H9 (cell line): ENCODE results near the gene SSBP3. TPM values are rescaled to one million over a fixed set of nuclear protein-coding genes. Genes with fewer than 3 reads are reported as not detected.

ENCODE experiments used
- DNase-seq: peaks from one replicate; pipeline ENCODE4 v3.0.0-alpha.2; 2017
- H2AFZ ChIP-seq: one replicate; pipeline ENCODE4 v1.6.1; 2013; ENCODE audit warnings: mild to moderate bottlenecking, low read length, control low read depth, moderate library complexity
- H2AK5ac ChIP-seq: 2 replicates; pipeline ENCODE4 v1.6.1; 2013; ENCODE audit warnings: low read length, control low read depth, mixed read lengths; ENCODE audit not compliant: insufficient read length
- H2BK120ac ChIP-seq: one replicate; pipeline ENCODE4 v1.6.1; 2013; ENCODE audit warnings: low read depth, mild to moderate bottlenecking, low read length, control low read depth, inconsistent platforms; ENCODE audit not compliant: poor library complexity, severe bottlenecking
- H2BK12ac ChIP-seq: 2 replicates; pipeline ENCODE4 v1.6.1; 2013; ENCODE audit warnings: low read length, control low read depth, mixed read lengths, low read depth; ENCODE audit not compliant: insufficient read length
- H2BK15ac ChIP-seq: 2 replicates; pipeline ENCODE4 v1.6.1; 2013; ENCODE audit warnings: low read depth, low read length, control low read depth
- H2BK20ac ChIP-seq: one replicate; pipeline ENCODE4 v1.6.1; 2013; ENCODE audit warnings: low read depth, mild to moderate bottlenecking, low read length, control low read depth, inconsistent platforms; ENCODE audit not compliant: poor library complexity, severe bottlenecking
- H2BK5ac ChIP-seq: 2 replicates; pipeline ENCODE4 v1.6.1; 2013; ENCODE audit warnings: low read length, control low read depth, mixed read lengths; ENCODE audit not compliant: insufficient read length
- H3K14ac ChIP-seq: 2 replicates; pipeline ENCODE4 v1.6.1; 2013; ENCODE audit warnings: low read length, control low read depth; ENCODE audit not compliant: insufficient read depth
- H3K18ac ChIP-seq: 2 replicates; pipeline ENCODE4 v1.6.1; 2013; ENCODE audit warnings: low read depth, mild to moderate bottlenecking, mixed read lengths, low read length, control low read depth; ENCODE audit not compliant: insufficient read length
- H3K23ac ChIP-seq: 2 replicates; pipeline ENCODE4 v1.6.1; 2013; ENCODE audit warnings: low read length, control low read depth, mixed read lengths, low read depth; ENCODE audit not compliant: insufficient read length
- H3K23me2 ChIP-seq: 2 replicates; pipeline ENCODE4 v1.6.1; 2013; ENCODE audit warnings: low read depth, mild to moderate bottlenecking, mixed read lengths, low read length, control low read depth; ENCODE audit not compliant: insufficient read length, poor library complexity, severe bottlenecking
- H3K27ac ChIP-seq: 2 replicates; pipeline ENCODE4 v1.5.1; 2013; ENCODE audit warnings: low read length, control low read depth, mixed read lengths, low read depth; ENCODE audit not compliant: insufficient read length
- H3K27me3 ChIP-seq: 2 replicates; pipeline ENCODE4 v1.6.1; 2013; ENCODE audit warnings: low read length, control low read depth, inconsistent platforms; ENCODE audit not compliant: insufficient read depth
- H3K4ac ChIP-seq: 2 replicates; pipeline ENCODE4 v1.6.1; 2013; ENCODE audit warnings: low read depth, mild to moderate bottlenecking, control low read depth, inconsistent platforms, low read length, moderate library complexity
- H3K4me1 ChIP-seq: 2 replicates; pipeline ENCODE4 v1.6.1; 2013; ENCODE audit warnings: low read length, control low read depth, inconsistent platforms; ENCODE audit not compliant: insufficient read depth
- H3K4me2 ChIP-seq: 2 replicates; pipeline ENCODE4 v1.6.1; 2013; ENCODE audit warnings: low read length, control low read depth, mixed read lengths; ENCODE audit not compliant: insufficient read length, insufficient read depth
- H3K56ac ChIP-seq: 2 replicates; pipeline ENCODE4 v1.6.1; 2013; ENCODE audit warnings: low read depth, mild to moderate bottlenecking, mixed read lengths, low read length, control low read depth; ENCODE audit not compliant: insufficient read length
- H3K79me1 ChIP-seq: 2 replicates; pipeline ENCODE4 v1.6.1; 2013; ENCODE audit warnings: low read depth, mild to moderate bottlenecking, moderate library complexity, low read length, control low read depth, inconsistent platforms; ENCODE audit not compliant: insufficient read depth, poor library complexity, severe bottlenecking
- H3K79me2 ChIP-seq: 2 replicates; pipeline ENCODE4 v1.6.1; 2013; ENCODE audit warnings: low read length, control low read depth, inconsistent platforms; ENCODE audit not compliant: insufficient read depth
- H3K9ac ChIP-seq: 2 replicates; pipeline ENCODE4 v1.6.1; 2013; ENCODE audit warnings: low read length, control low read depth, mixed read lengths; ENCODE audit not compliant: insufficient read length; ENCODE audit errors: extremely low read depth
- H3K9me3 ChIP-seq: one replicate; pipeline ENCODE4 v1.6.1; 2013; ENCODE audit warnings: low read depth, low read length, inconsistent platforms; ENCODE audit not compliant: control insufficient read depth
- H3T11ph ChIP-seq: one replicate; pipeline ENCODE4 v1.6.1; 2013; ENCODE audit warnings: mild to moderate bottlenecking, low read length, control low read depth, inconsistent platforms
- H4K20me1 ChIP-seq: one replicate; pipeline ENCODE4 v1.6.1; 2013; ENCODE audit not compliant: control insufficient read depth, insufficient read length, insufficient read depth
- H4K5ac ChIP-seq: 2 replicates; pipeline ENCODE4 v1.6.1; 2013; ENCODE audit warnings: low read depth, mild to moderate bottlenecking, mixed read lengths, low read length, control low read depth; ENCODE audit not compliant: insufficient read length
- H4K8ac ChIP-seq: replicated peaks from 2 replicates; pipeline ENCODE4 v1.6.1; 2013; ENCODE audit warnings: low read length, control low read depth, mixed read lengths, low read depth; ENCODE audit not compliant: insufficient read length
- H4K91ac ChIP-seq: 2 replicates; pipeline ENCODE4 v1.6.1; 2013; ENCODE audit warnings: low read depth, mild to moderate bottlenecking, moderate library complexity, mixed read lengths, low read length, control low read depth; ENCODE audit not compliant: insufficient read length
- H3K27ac Mint-ChIP-seq, 3 experiments: 2 replicates in 2 of 3; 3 replicates in 1 of 3; pipeline ENCODE4 v1.8.0; 2020 to 2021; ENCODE audit warnings: mixed read lengths in 3 of 3, mild to moderate bottlenecking in 1 of 3, moderate library complexity in 1 of 3
- H3K27me3 Mint-ChIP-seq: 2 replicates; pipeline ENCODE4 v1.8.0; 2021; ENCODE audit warnings: low read depth, mild to moderate bottlenecking, moderate library complexity, mixed read lengths
- H3K36me3 Mint-ChIP-seq, 3 experiments: 2 replicates in 2 of 3; 3 replicates in 1 of 3; pipeline ENCODE4 v1.8.0; 2020 to 2021; ENCODE audit warnings: low read depth in 3 of 3, mixed read lengths in 3 of 3; ENCODE audit not compliant: insufficient read depth in 1 of 3
- H3K4me1 Mint-ChIP-seq, 2 experiments: 2 replicates each; pipeline ENCODE4 v1.8.0; 2020; ENCODE audit warnings: mixed read lengths in 2 of 2
- H3K4me3 Mint-ChIP-seq, 2 experiments: 2 replicates in 1 of 2; 3 replicates in 1 of 2; pipeline ENCODE4 v1.8.0; 2020 to 2021; ENCODE audit warnings: mild to moderate bottlenecking in 2 of 2, mixed read lengths in 2 of 2, moderate library complexity in 1 of 2
- H3K9me3 Mint-ChIP-seq, 2 experiments: 2 replicates in 1 of 2; 3 replicates in 1 of 2; pipeline ENCODE4 v1.8.0; 2020; ENCODE audit warnings: mild to moderate bottlenecking in 2 of 2, mixed read lengths in 2 of 2, moderate library complexity in 1 of 2
- WGBS: extraction: QIAGEN DNeasy Blood & Tissue Kit; methylation state at CpG from one replicate; pipeline ENCODE4 v1.1.7; 2013; ENCODE audit warnings: missing lambda C conversion rate, low lambda C conversion rate, mixed read lengths; ENCODE audit not compliant: insufficient read length; ENCODE audit errors: extremely low coverage; 5-methylcytosine and 5-hydroxymethylcytosine counted together
- total RNA-seq: library from RNA; stranded (reverse); gene quantifications from 2 replicates; pipeline ENCODE4 v1.2.1, GENCODE V29; 2021
- TF ChIP-seq, protein P1 (sequence below): fragments of 200-600 bp; sonication (generic); conservative IDR thresholded peaks from 3 replicates; pipeline ENCODE4 v1.8.0; 2021; ENCODE audit warnings: antibody characterized with exemption, mild to moderate bottlenecking

Gene SSBP3
- total RNA-seq, 1 experiment from 2014 or later = 126 TPM

DNA sequence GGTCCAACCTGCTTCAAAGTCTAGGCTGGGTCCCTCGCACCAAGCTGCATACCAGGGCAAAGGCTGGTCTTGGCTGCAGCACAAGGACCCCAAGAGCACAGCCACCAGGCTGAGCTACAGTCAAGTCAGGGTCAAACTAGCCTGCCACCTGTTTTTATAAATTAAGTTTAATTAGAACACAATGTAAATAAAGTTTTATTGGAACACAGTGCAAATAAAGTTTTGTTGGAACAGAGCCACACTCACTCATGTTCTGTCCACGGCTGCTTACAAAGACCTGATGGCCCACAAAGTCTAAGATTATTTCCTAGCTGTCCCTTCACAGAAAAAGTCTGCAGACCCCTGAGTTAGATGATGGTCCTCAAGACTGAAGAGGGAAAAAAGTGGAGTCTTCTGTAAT, 140.0 kb downstream of the SSBP3 start:
- no CpG with 5 or more reads among the region's 2 CpGs for WGBS
- H3K36me3 Mint-ChIP-seq = peaks cover 4 to 8% (median 7%) of the 10 kb centered on the region in 3 experiments; a peak in 5 of 7 replicates
- TF ChIP-seq, protein P1, sequence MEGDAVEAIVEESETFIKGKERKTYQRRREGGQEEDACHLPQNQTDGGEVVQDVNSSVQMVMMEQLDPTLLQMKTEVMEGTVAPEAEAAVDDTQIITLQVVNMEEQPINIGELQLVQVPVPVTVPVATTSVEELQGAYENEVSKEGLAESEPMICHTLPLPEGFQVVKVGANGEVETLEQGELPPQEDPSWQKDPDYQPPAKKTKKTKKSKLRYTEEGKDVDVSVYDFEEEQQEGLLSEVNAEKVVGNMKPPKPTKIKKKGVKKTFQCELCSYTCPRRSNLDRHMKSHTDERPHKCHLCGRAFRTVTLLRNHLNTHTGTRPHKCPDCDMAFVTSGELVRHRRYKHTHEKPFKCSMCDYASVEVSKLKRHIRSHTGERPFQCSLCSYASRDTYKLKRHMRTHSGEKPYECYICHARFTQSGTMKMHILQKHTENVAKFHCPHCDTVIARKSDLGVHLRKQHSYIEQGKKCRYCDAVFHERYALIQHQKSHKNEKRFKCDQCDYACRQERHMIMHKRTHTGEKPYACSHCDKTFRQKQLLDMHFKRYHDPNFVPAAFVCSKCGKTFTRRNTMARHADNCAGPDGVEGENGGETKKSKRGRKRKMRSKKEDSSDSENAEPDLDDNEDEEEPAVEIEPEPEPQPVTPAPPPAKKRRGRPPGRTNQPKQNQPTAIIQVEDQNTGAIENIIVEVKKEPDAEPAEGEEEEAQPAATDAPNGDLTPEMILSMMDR = no peak
- Histone ChIP-seq H4K91ac (no peak overlapping the region), H3K18ac (no peak overlapping the region), H3K9ac (no peak overlapping the region), H3K4me1 (no peaks in the 10 kb centered on the region), H3K23ac (no peak overlapping the region), H3K14ac (no peak overlapping the region), H2AK5ac (no peak overlapping the region), H3K79me2 (no peaks in the 10 kb centered on the region), H2AFZ (no peak overlapping the region), H3K9me3 (no peaks in the 10 kb centered on the region), H4K20me1 (no peaks in the 10 kb centered on the region), H3K4me2 (no peak overlapping the region), H2BK12ac (no peak overlapping the region), H2BK20ac (no peak overlapping the region), H3K56ac (no peak overlapping the region), H3K79me1 (peaks cover 4% of the 10 kb centered on the region), H4K5ac (no peak overlapping the region), H3K23me2 (no peaks in the 10 kb centered on the region), H3T11ph (no peak overlapping the region), H4K8ac (no peak overlapping the region), H3K27me3 (no peaks in the 10 kb centered on the region), H3K27ac (no peak overlapping the region), H2BK120ac (no peak overlapping the region), H2BK15ac (no peak overlapping the region), H3K4ac (no peak overlapping the region), H2BK5ac (no peak overlapping the region)
- no peaks in the 10 kb centered on the region for H3K27me3 Mint-ChIP-seq
- H3K4me1 Mint-ChIP-seq = peaks cover 3 to 4% of the 10 kb centered on the region in 2 experiments; a peak in 3 of 4 replicates
- no peak overlapping the region for H3K4me3 Mint-ChIP-seq
- DNase-seq = no peak
- 0 out of 7 replicates have a peak overlapping the region, but pooled peaks of 1 of the 3 experiments have one; percentile 23 for H3K27ac Mint-ChIP-seq
- no peaks in the 10 kb centered on the region for H3K9me3 Mint-ChIP-seq
